Hepatocyte (in vitro differentiated cells): ENCODE results near the gene SHOC1. TPM values are rescaled to one million over a fixed set of nuclear protein-coding genes. Genes with fewer than 3 reads are reported as not detected.

Experiments used
- DNase-seq: peaks from one replicate; pipeline ENCODE4 v3.0.0-alpha.2; 2016; ENCODE audit warnings: low spot score
- H2AFZ ChIP-seq: fragments of 200-600 bp; sonication (generic); 2 replicates; pipeline ENCODE4 v1.6.0; 2016; ENCODE audit warnings: antibody characterized with exemption, mild to moderate bottlenecking
- H3K27ac ChIP-seq: fragments of 200-600 bp; sonication (generic); 2 replicates; pipeline ENCODE4 v1.5.1; 2016; ENCODE audit warnings: mild to moderate bottlenecking
- H3K27me3 ChIP-seq: fragments of 200-600 bp; sonication (generic); 2 replicates; pipeline ENCODE4 v1.6.1; 2016
- H3K36me3 ChIP-seq: fragments of 200-600 bp; sonication (generic); replicated peaks from 2 replicates; pipeline ENCODE4 v1.5.1; 2016; ENCODE audit warnings: low read depth; ENCODE audit not compliant: insufficient read depth
- H3K4me1 ChIP-seq: fragments of 200-600 bp; sonication (generic); 2 replicates; pipeline ENCODE4 v1.5.1; 2016; ENCODE audit warnings: mild to moderate bottlenecking, moderate library complexity; ENCODE audit not compliant: insufficient read depth
- H3K4me2 ChIP-seq: fragments of 200-600 bp; sonication (generic); 2 replicates; pipeline ENCODE4 v1.6.0; 2016
- H3K4me3 ChIP-seq: fragments of 200-600 bp; sonication (generic); 2 replicates; pipeline ENCODE4 v1.5.1; 2016; ENCODE audit warnings: mild to moderate bottlenecking
- H3K79me2 ChIP-seq: fragments of 200-600 bp; sonication (generic); 2 replicates; pipeline ENCODE4 v1.6.0; 2017; ENCODE audit warnings: mild to moderate bottlenecking
- H3K9me2 ChIP-seq: fragments of 200-600 bp; sonication (generic); replicated peaks from 2 replicates; pipeline ENCODE4 v1.6.0; 2017; ENCODE audit warnings: mild to moderate bottlenecking; ENCODE audit not compliant: insufficient read depth
- H3K9me3 ChIP-seq: fragments of 200-600 bp; sonication (generic); 2 replicates; pipeline ENCODE4 v1.5.1; 2016; ENCODE audit warnings: low read depth, mild to moderate bottlenecking
- H4K20me1 ChIP-seq: fragments of 200-600 bp; sonication (generic); 2 replicates; pipeline ENCODE4 v1.6.0; 2016; ENCODE audit warnings: mild to moderate bottlenecking; ENCODE audit not compliant: insufficient read depth, poor library complexity, severe bottlenecking
- CTCF ChIP-seq: fragments of 200-600 bp; sonication (generic); IDR thresholded peaks from 2 replicates; pipeline ENCODE4 v1.5.1; 2016; ENCODE audit warnings: antibody characterized with exemption, mild to moderate bottlenecking; ENCODE audit not compliant: poor library complexity
- EZH2 ChIP-seq: fragments of 200-600 bp; sonication (generic); IDR thresholded peaks from 2 replicates; pipeline ENCODE4 v1.6.1; 2016; ENCODE audit warnings: antibody characterized with exemption, mild to moderate bottlenecking, borderline replicate concordance
- EZH2phosphoT487 ChIP-seq: fragments of 200-600 bp; sonication (generic); IDR thresholded peaks from one replicate; pipeline ENCODE4 v1.6.1; 2018; ENCODE audit warnings: antibody characterized with exemption, mild to moderate bottlenecking, low read depth, moderate library complexity; ENCODE audit not compliant: unreplicated experiment, severe bottlenecking
- WGBS: methylation state at CpG from one replicate; pipeline ENCODE4 v1.1.6; 2016; ENCODE audit warnings: low lambda C conversion rate; ENCODE audit errors: missing lambda C conversion rate; 5-methylcytosine and 5-hydroxymethylcytosine counted together
- polyA plus RNA-seq: library from polyadenylated mRNA; unstranded; fragments of >200 nt; fragmentation: Nextera tagmentation; extraction: Ambion mirVana; gene quantifications from 2 replicates; pipeline ENCODE4 v1.2.1, GENCODE V29; 2016
- small RNA-seq: library from RNA; depleted of rRNA; stranded (forward); fragments of <200 nt; gene quantifications from one replicate; pipeline ENCODE3, GENCODE V24; 2014
- total RNA-seq: library from RNA; depleted of rRNA; stranded (reverse); fragments of >200 nt; gene quantifications from 2 replicates; pipeline ENCODE4 v1.2.3, GENCODE V29; 2014

Gene SHOC1
- total and polyA plus RNA-seq, 2 experiments from 2014 or later = 0.12 to 0.37 TPM

DNA sequence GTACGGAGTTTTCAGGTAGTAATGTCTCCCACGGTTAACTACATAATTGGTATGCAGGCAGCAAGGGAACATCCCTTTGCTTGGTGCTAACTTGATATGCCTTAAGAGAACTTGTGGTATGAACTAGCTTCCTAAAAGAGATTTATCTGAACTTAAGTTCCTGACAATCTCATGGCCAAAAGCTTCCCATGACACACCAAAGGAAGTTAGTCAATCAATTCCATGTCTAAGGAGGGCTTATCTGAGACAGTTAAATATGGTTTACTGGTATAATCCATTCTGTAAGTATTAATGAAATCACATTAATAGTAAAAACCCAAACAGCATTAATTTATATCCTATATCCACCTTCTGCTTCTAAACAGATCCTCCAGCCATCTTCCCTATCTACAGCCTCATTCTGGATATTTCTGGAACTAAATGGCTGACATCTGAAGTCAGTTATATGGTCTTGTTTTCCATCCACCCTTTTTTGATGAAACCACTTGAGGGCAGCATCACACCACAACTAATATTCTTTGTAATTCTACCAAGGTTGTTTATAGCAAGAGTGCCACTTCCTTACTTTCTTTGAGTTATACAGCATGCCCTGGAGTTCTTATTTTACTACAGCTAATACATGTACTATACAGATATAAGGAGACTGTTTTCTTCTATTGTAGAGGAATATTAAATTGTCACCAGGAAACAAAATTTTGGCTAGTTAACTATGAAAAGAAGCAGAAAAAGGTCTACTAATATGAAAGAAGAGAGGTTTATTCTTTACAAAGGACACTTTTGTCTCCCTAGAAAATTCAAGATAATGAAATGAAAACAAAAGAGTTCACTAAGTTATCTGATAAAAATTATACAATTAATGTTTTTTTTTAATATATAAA, 34.7 kb downstream of the SHOC1 start:
- Histone ChIP-seq H3K9me3 (no peaks in the 10 kb centered on the region), H2AFZ (no peak overlapping the region), H3K9me2 (no peaks in the 10 kb centered on the region), H3K27me3 (no peaks in the 10 kb centered on the region), H3K4me1 (no peaks in the 10 kb centered on the region), H3K4me2 (no peak overlapping the region), H3K79me2 (no peaks in the 10 kb centered on the region), H3K36me3 (no peaks in the 10 kb centered on the region), H3K4me3 (no peak overlapping the region), H3K27ac (no peak overlapping the region), H4K20me1 (no peaks in the 10 kb centered on the region)
- WGBS = 85% methylated on average over 2 of the region's 2 CpGs
- DNase-seq = peak; percentile 78
- TF ChIP-seq EZH2phosphoT487 (no peak), CTCF (peak; percentile 81)

DNA sequence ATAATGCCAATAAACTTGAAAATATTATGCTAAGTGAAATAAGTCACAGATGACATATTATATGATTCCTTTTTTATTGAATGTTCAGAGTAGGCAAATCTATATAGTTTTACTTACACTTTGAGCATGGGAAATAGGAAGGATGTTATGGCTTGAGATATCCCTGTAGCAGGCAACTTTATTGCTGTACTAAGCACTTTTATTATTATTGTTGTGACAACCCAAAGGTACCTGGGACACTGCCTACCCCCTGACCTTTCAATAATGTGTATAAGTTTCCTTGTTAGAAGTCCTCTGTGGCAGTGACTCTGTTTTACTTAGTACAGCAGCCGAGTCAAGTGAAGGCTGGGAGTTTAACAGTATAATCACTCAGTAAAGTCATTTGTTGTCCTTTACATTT, 39.9 kb downstream of the SHOC1 start:
- Histone ChIP-seq H4K20me1 (no peaks in the 10 kb centered on the region), H3K27ac (no peak overlapping the region), H3K4me3 (no peak overlapping the region), H3K27me3 (no peaks in the 10 kb centered on the region), H3K4me1 (no peaks in the 10 kb centered on the region), H2AFZ (no peak overlapping the region), H3K4me2 (no peak overlapping the region), H3K9me3 (no peaks in the 10 kb centered on the region), H3K79me2 (no peaks in the 10 kb centered on the region), H3K36me3 (no peaks in the 10 kb centered on the region), H3K9me2 (no peaks in the 10 kb centered on the region)
- TF ChIP-seq CTCF (no peak), EZH2 (no peak), EZH2phosphoT487 (no peak)
- 65% methylated on average over 1 of the region's 1 CpG for WGBS
- DNase-seq = no peak

- Histone ChIP-seq H3K27ac (no peak overlapping the region), H3K27me3 (no peaks in the 10 kb centered on the region), H3K9me2 (no peaks in the 10 kb centered on the region), H3K4me3 (no peak overlapping the region), H3K79me2 (no peaks in the 10 kb centered on the region), H4K20me1 (no peaks in the 10 kb centered on the region), H2AFZ (no peak overlapping the region), H3K36me3 (no peaks in the 10 kb centered on the region), H3K4me1 (no peaks in the 10 kb centered on the region), H3K4me2 (no peak overlapping the region), H3K9me3 (no peaks in the 10 kb centered on the region)
- DNase-seq = no peak
- TF ChIP-seq CTCF = no peak
- TF ChIP-seq EZH2phosphoT487 = no peak
- no peak for TF ChIP-seq EZH2
- 72% methylated on average over 1 of the region's 1 CpG for WGBS
Observed at GRCh38 chr9:111752455-111752854, 42.3 kb downstream of the SHOC1 start.

Small RNAs within 50 kb of the gene (small RNA-seq; reads per million reads assigned to genes)
- gene RNU6-1013P = not detected

Other genes with a start within 250 kb of the SHOC1 start
- gene PTGR1, start 195.3 kb downstream of the SHOC1 start, total RNA-seq = 290 and 318 TPM in 2 replicates
- gene PTGR1, start 195.3 kb downstream of the SHOC1 start, polyA plus RNA-seq = 163 and 266 TPM in 2 replicates
- gene DNAJC25, start 163.6 kb downstream of the SHOC1 start, total RNA-seq = 16.0 and 16.1 TPM in 2 replicates
- gene DNAJC25, start 163.6 kb downstream of the SHOC1 start, polyA plus RNA-seq = 14.6 and 19.8 TPM in 2 replicates
- 72.6 and 101 TPM in 2 replicates for gene GNG10, start 133.3 kb downstream of the SHOC1 start, total RNA-seq
- 51.6 and 57.1 TPM in 2 replicates for gene GNG10, start 133.3 kb downstream of the SHOC1 start, polyA plus RNA-seq
- gene UGCG, start 101.9 kb upstream of the SHOC1 start, total RNA-seq = 107 and 109 TPM in 2 replicates
- gene UGCG, start 101.9 kb upstream of the SHOC1 start, polyA plus RNA-seq = 50.9 and 54.6 TPM in 2 replicates